NK-92 treated with Interleukin-12 subunit alpha and Interleukin-12 subunit beta, amount 100 ng/mL, for 24 hours (cell line): ENCODE measurements around the gene EEIG2.
"Not testable (repeated sequence)": the region's sequence is repeated elsewhere in the genome, so short reads cannot be mapped to it uniquely, and the experiment has no call there.

ENCODE experiments used
- DNase-seq: peaks from one replicate; lab custom pipeline; 2025; lab: John Stamatoyannopoulos, UW

Gene EEIG2

GRCh38 chr1:108547493-108547892 is 12.4 kb upstream of the EEIG2 start:
- not testable (repeated sequence) for DNase-seq

- no peak for DNase-seq
These were observed 8.6 kb upstream of the EEIG2 start for GRCh38 chr1:108551137-108551862.

GRCh38 chr1:108553905-108554304 is 6.0 kb upstream of the EEIG2 start:
- no peak for DNase-seq

- DNase-seq, result no peak
These were observed 5.0 kb upstream of the EEIG2 start for GRCh38 chr1:108554682-108555427.

GRCh38 chr1:108556066-108556465 is 3.8 kb upstream of the EEIG2 start:
- DNase-seq, result no peak

GRCh38 chr1:108556499-108556898 is 3.4 kb upstream of the EEIG2 start:
- no peak for DNase-seq

- no peak for DNase-seq
These were observed 2.6 kb upstream of the EEIG2 start for GRCh38 chr1:108557296-108557695.

- DNase-seq, result peak; percentile 49
These were observed 431 bp downstream of the EEIG2 start for GRCh38 chr1:108560189-108560873.

GRCh38 chr1:108560874-108561459 is 1.1 kb downstream of the EEIG2 start:
- peak; percentile 49 for DNase-seq

- DNase-seq, result peak; percentile 79
These were observed 1.9 kb downstream of the EEIG2 start for GRCh38 chr1:108561689-108562326.

- no peak for DNase-seq
These were observed 3.9 kb downstream of the EEIG2 start for GRCh38 chr1:108563808-108564207.

GRCh38 chr1:108565081-108565480 is 5.2 kb downstream of the EEIG2 start:
- no peak for DNase-seq

- DNase-seq, result no peak
These were observed 5.6 kb downstream of the EEIG2 start for GRCh38 chr1:108565512-108565911.

- DNase-seq, result no peak
These were observed 8.7 kb downstream of the EEIG2 start for GRCh38 chr1:108568589-108568988.

GRCh38 chr1:108569097-108569728 is 9.3 kb downstream of the EEIG2 start:
- no peak for DNase-seq

- DNase-seq, result no peak
These were observed 10.2 kb downstream of the EEIG2 start for GRCh38 chr1:108570128-108570527.

GRCh38 chr1:108570998-108571401 is 11.1 kb downstream of the EEIG2 start:
- peak; percentile 34 for DNase-seq

- peak; percentile 23 for DNase-seq
These were observed 12.3 kb downstream of the EEIG2 start for GRCh38 chr1:108572182-108572581.

GRCh38 chr1:108573183-108573582 is 13.3 kb downstream of the EEIG2 start:
- DNase-seq, result no peak

- no peak for DNase-seq
These were observed 14.1 kb downstream of the EEIG2 start for GRCh38 chr1:108574008-108574407.

GRCh38 chr1:108575375-108575774 is 15.5 kb downstream of the EEIG2 start:
- no peak for DNase-seq
